WTC11 (cell line): ENCODE results near the gene KCNN1. TPM values are rescaled to one million over a fixed set of nuclear protein-coding genes. Genes with fewer than 3 reads are reported as not detected.

Experiments used
- ATAC-seq: fragments of 200-7000 bp; cut with Tn5 transposase; 2 replicates; pipeline ENCODE4 v1.10.0; 2021; ENCODE audit warnings: mild to moderate bottlenecking, moderate library complexity
- CTCF ChIA-PET: fragments of 300-600 bp; sonication (Branson Sonifier 250); formaldehyde crosslinking; loops from one replicate; lab custom pipeline; 2021; ENCODE audit warnings: antibody characterized with exemption; lab: Charles Lee
- POLR2A ChIA-PET: fragments of 350-600 bp; sonication (Branson Sonifier 250); formaldehyde crosslinking; loops from one replicate; lab custom pipeline; 2021; ENCODE audit warnings: antibody characterized with exemption; lab: Charles Lee
- DNase-seq: peaks from one replicate; pipeline ENCODE4 v3.0.0; 2021; ENCODE audit warnings: low spot score
- H3K27ac Mint-ChIP-seq: 2 replicates; pipeline ENCODE4 v1.8.0; 2021; ENCODE audit warnings: mixed read lengths
- H3K27me3 Mint-ChIP-seq: 2 replicates; pipeline ENCODE4 v1.8.0; 2021; ENCODE audit warnings: low read depth, mild to moderate bottlenecking, moderate library complexity, mixed read lengths
- H3K36me3 Mint-ChIP-seq: 2 replicates; pipeline ENCODE4 v1.8.0; 2021; ENCODE audit warnings: mixed read lengths
- H3K4me1 Mint-ChIP-seq: 2 replicates; pipeline ENCODE4 v1.8.0; 2022; ENCODE audit warnings: mixed read lengths
- H3K4me3 Mint-ChIP-seq: 2 replicates; pipeline ENCODE4 v1.8.0; 2021; ENCODE audit warnings: mild to moderate bottlenecking, moderate library complexity, mixed read lengths
- H3K9me3 Mint-ChIP-seq: 2 replicates; pipeline ENCODE4 v1.8.0; 2021; ENCODE audit warnings: mixed read lengths
- FOXK1 ChIP-seq: sonication (generic); formaldehyde crosslinking; IDR thresholded peaks from 2 replicates; pipeline ENCODE4 v1.8.0; 2022; ENCODE audit warnings: mild to moderate bottlenecking, moderate library complexity, missing genetic modification reagents
- MYBL2 ChIP-seq: sonication (generic); formaldehyde crosslinking; IDR thresholded peaks from 2 replicates; pipeline ENCODE4 v1.8.1; 2023; ENCODE audit warnings: mild to moderate bottlenecking, moderate library complexity, missing genetic modification reagents
- NFE2L1 ChIP-seq: sonication (generic); formaldehyde crosslinking; IDR thresholded peaks from 2 replicates; pipeline ENCODE4 v1.8.1; 2023; ENCODE audit warnings: missing genetic modification reagents
- NR1H2 ChIP-seq: sonication (generic); formaldehyde crosslinking; IDR thresholded peaks from 2 replicates; pipeline ENCODE4 v1.9.0; 2021; ENCODE audit warnings: mild to moderate bottlenecking, moderate library complexity, missing genetic modification reagents
- NR3C1 ChIP-seq: sonication (generic); formaldehyde crosslinking; conservative IDR thresholded peaks from 2 replicates; pipeline ENCODE4 v1.8.1; 2023; ENCODE audit warnings: low read depth, mild to moderate bottlenecking, missing genetic modification reagents
- ZNF138 ChIP-seq: sonication (generic); formaldehyde crosslinking; conservative IDR thresholded peaks from 2 replicates; pipeline ENCODE4 v1.8.1; 2022; ENCODE audit warnings: mild to moderate bottlenecking, moderate library complexity, missing genetic modification reagents
- total RNA-seq: library from RNA; stranded (reverse); gene quantifications from 3 replicates; pipeline ENCODE4 v1.2.3, GENCODE V29; 2021
- TF ChIP-seq, protein P1 (sequence below): sonication (generic); formaldehyde crosslinking; IDR thresholded peaks from 2 replicates; pipeline ENCODE4 v1.8.0; 2023; ENCODE audit warnings: missing genetic modification reagents
- TF ChIP-seq, protein P2 (sequence below): sonication (generic); formaldehyde crosslinking; IDR thresholded peaks from 2 replicates; pipeline ENCODE4 v1.8.0; 2022; ENCODE audit warnings: mild to moderate bottlenecking, missing genetic modification reagents
- TF ChIP-seq, protein P3 (sequence below): fragments of 250-450 bp; sonication (Bioruptor Pico); conservative IDR thresholded peaks from 2 replicates; pipeline ENCODE4 v1.9.0; 2021; ENCODE audit warnings: mild to moderate bottlenecking
- TF ChIP-seq, protein P4 (sequence below): fragments of 200-600 bp; IDR thresholded peaks from 2 replicates; pipeline ENCODE4 v1.8.0; 2022; ENCODE audit warnings: antibody characterized with exemption
- TF ChIP-seq, protein P5 (sequence below): sonication (generic); formaldehyde crosslinking; IDR thresholded peaks from 2 replicates; pipeline ENCODE4 v1.8.0; 2023; ENCODE audit warnings: mild to moderate bottlenecking, missing genetic modification reagents
- TF ChIP-seq, protein P6 (sequence below): sonication (generic); formaldehyde crosslinking; IDR thresholded peaks from 2 replicates; pipeline ENCODE4 v1.8.0; 2022; ENCODE audit warnings: mild to moderate bottlenecking, missing genetic modification reagents
- TF ChIP-seq, protein P7 (sequence below): sonication (generic); formaldehyde crosslinking; IDR thresholded peaks from 2 replicates; pipeline ENCODE4 v1.8.1; 2022; ENCODE audit warnings: missing genetic modification reagents, borderline replicate concordance
- TF ChIP-seq, protein P8 (sequence below): sonication (generic); formaldehyde crosslinking; IDR thresholded peaks from 2 replicates; pipeline ENCODE4 v1.8.0; 2022; ENCODE audit warnings: mild to moderate bottlenecking, missing genetic modification reagents

Gene KCNN1
- total RNA-seq, 1 experiment from 2014 or later: 15.3 TPM

DNA sequence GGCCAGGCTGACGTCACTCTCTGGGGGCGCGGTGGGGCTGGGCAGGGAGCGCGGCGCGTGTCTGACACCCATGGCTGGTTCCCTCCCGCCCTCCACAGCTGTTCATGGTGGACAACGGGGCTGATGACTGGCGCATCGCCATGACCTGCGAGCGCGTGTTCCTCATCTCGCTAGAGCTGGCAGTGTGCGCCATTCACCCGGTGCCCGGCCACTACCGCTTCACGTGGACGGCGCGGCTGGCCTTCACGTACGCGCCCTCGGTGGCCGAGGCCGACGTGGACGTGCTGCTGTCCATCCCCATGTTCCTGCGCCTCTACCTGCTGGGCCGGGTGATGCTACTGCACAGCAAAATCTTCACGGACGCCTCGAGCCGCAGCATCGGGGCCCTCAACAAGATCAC, 14.7 kb downstream of the KCNN1 start:
- TF ChIP-seq, protein P1, sequence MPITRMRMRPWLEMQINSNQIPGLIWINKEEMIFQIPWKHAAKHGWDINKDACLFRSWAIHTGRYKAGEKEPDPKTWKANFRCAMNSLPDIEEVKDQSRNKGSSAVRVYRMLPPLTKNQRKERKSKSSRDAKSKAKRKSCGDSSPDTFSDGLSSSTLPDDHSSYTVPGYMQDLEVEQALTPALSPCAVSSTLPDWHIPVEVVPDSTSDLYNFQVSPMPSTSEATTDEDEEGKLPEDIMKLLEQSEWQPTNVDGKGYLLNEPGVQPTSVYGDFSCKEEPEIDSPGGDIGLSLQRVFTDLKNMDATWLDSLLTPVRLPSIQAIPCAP: no peak
- TF ChIP-seq, protein P2, sequence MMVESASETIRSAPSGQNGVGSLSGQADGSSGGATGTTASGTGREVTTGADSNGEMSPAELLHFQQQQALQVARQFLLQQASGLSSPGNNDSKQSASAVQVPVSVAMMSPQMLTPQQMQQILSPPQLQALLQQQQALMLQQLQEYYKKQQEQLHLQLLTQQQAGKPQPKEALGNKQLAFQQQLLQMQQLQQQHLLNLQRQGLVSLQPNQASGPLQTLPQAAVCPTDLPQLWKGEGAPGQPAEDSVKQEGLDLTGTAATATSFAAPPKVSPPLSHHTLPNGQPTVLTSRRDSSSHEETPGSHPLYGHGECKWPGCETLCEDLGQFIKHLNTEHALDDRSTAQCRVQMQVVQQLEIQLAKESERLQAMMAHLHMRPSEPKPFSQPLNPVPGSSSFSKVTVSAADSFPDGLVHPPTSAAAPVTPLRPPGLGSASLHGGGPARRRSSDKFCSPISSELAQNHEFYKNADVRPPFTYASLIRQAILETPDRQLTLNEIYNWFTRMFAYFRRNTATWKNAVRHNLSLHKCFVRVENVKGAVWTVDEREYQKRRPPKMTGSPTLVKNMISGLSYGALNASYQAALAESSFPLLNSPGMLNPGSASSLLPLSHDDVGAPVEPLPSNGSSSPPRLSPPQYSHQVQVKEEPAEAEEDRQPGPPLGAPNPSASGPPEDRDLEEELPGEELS (CRISPR knock-in tag): no peak
- TF ChIP-seq, protein P3, sequence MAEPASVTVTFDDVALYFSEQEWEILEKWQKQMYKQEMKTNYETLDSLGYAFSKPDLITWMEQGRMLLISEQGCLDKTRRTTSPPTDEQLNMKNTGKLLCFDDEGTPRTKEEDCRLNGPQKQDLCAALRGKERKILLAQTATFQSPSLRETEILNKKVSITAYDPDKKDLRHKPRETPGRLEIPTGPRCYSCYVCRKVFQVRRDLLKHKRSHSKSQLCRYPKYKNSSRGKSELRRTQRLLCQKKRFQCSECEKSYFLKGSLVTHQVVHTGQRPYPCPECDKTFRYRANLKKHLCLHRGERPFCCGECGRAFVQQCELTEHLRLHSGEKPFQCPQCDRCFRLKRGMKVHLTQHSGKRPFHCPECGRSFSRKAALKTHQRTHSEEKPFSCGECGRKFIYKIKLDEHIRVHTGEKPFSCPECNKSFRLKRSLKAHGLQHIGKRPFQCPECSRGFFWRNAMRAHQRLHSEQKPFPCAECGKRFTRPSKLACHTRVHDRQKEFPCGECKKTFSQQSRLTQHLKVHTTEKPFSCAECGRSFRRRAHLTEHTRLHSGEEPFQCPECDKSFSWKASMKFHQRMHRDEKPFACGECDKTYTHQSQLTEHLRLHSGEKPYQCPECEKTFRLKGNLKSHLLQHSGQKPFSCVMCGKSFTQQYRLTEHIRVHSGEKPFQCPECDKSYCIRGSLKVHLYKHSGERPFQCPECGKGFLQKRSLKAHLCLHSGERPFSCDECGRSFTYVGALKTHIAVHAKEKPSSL (CRISPR knock-in tag): no peak
- TF ChIP-seq, protein P4, sequence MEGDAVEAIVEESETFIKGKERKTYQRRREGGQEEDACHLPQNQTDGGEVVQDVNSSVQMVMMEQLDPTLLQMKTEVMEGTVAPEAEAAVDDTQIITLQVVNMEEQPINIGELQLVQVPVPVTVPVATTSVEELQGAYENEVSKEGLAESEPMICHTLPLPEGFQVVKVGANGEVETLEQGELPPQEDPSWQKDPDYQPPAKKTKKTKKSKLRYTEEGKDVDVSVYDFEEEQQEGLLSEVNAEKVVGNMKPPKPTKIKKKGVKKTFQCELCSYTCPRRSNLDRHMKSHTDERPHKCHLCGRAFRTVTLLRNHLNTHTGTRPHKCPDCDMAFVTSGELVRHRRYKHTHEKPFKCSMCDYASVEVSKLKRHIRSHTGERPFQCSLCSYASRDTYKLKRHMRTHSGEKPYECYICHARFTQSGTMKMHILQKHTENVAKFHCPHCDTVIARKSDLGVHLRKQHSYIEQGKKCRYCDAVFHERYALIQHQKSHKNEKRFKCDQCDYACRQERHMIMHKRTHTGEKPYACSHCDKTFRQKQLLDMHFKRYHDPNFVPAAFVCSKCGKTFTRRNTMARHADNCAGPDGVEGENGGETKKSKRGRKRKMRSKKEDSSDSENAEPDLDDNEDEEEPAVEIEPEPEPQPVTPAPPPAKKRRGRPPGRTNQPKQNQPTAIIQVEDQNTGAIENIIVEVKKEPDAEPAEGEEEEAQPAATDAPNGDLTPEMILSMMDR: no peak
- TF ChIP-seq, protein P5, sequence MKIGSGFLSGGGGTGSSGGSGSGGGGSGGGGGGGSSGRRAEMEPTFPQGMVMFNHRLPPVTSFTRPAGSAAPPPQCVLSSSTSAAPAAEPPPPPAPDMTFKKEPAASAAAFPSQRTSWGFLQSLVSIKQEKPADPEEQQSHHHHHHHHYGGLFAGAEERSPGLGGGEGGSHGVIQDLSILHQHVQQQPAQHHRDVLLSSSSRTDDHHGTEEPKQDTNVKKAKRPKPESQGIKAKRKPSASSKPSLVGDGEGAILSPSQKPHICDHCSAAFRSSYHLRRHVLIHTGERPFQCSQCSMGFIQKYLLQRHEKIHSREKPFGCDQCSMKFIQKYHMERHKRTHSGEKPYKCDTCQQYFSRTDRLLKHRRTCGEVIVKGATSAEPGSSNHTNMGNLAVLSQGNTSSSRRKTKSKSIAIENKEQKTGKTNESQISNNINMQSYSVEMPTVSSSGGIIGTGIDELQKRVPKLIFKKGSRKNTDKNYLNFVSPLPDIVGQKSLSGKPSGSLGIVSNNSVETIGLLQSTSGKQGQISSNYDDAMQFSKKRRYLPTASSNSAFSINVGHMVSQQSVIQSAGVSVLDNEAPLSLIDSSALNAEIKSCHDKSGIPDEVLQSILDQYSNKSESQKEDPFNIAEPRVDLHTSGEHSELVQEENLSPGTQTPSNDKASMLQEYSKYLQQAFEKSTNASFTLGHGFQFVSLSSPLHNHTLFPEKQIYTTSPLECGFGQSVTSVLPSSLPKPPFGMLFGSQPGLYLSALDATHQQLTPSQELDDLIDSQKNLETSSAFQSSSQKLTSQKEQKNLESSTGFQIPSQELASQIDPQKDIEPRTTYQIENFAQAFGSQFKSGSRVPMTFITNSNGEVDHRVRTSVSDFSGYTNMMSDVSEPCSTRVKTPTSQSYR (CRISPR knock-in tag): no peak
- TF ChIP-seq NFE2L1 (CRISPR knock-in tag) (no peak), FOXK1 (CRISPR knock-in tag) (no peak), ZNF138 (CRISPR knock-in tag) (no peak), NR3C1 (no peak), MYBL2 (no peak), NR1H2 (CRISPR knock-in tag) (no peak)
- TF ChIP-seq, protein P6, sequence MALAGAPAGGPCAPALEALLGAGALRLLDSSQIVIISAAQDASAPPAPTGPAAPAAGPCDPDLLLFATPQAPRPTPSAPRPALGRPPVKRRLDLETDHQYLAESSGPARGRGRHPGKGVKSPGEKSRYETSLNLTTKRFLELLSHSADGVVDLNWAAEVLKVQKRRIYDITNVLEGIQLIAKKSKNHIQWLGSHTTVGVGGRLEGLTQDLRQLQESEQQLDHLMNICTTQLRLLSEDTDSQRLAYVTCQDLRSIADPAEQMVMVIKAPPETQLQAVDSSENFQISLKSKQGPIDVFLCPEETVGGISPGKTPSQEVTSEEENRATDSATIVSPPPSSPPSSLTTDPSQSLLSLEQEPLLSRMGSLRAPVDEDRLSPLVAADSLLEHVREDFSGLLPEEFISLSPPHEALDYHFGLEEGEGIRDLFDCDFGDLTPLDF (CRISPR knock-in tag): no peak
- TF ChIP-seq, protein P7, sequence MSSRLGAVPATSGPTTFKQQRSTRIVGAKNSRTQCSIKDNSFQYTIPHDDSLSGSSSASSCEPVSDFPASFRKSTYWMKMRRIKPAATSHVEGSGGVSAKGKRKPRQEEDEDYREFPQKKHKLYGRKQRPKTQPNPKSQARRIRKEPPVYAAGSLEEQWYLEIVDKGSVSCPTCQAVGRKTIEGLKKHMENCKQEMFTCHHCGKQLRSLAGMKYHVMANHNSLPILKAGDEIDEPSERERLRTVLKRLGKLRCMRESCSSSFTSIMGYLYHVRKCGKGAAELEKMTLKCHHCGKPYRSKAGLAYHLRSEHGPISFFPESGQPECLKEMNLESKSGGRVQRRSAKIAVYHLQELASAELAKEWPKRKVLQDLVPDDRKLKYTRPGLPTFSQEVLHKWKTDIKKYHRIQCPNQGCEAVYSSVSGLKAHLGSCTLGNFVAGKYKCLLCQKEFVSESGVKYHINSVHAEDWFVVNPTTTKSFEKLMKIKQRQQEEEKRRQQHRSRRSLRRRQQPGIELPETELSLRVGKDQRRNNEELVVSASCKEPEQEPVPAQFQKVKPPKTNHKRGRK (CRISPR knock-in tag): no peak
- TF ChIP-seq, protein P8, sequence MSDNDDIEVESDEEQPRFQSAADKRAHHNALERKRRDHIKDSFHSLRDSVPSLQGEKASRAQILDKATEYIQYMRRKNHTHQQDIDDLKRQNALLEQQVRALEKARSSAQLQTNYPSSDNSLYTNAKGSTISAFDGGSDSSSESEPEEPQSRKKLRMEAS (CRISPR knock-in tag): no peak
- Mint-ChIP-seq H3K4me3 (no peak overlapping the region), H3K27me3 (no peaks in the 10 kb centered on the region), H3K4me1 (peaks cover 5% of the 10 kb centered on the region), H3K9me3 (no peaks in the 10 kb centered on the region), H3K27ac (no peak overlapping the region), H3K36me3 (peaks cover 7% of the 10 kb centered on the region)
- ChIA-PET CTCF (interaction anchor here (0.7 to 1.9 kb wide), 2 partner anchors 16 to 17 kb away, joined by 3 to 9 read pairs; no protein-coding TSS in a partner anchor), POLR2A (no interaction called here)
- ATAC-seq: no peak
- no peak for DNase-seq
